Transverse colon (tissue), 4 donors: ENCODE measurements around the gene NRXN2. TPM values are rescaled to one million over a fixed set of nuclear protein-coding genes. Genes with fewer than 3 reads are reported as not detected.

Experiments
- DNase-seq: peaks from one replicate; pipeline ENCODE4 v3.0.0-alpha.2; 2019
- H3K27ac ChIP-seq, 4 donors: fragments of 200-600 bp; sonication (generic); 2 replicates each; pipeline ENCODE4 v1.5.1; 2016 to 2018; ENCODE audit warnings: inconsistent platforms in 4 of 4
- H3K27me3 ChIP-seq: fragments of 200-600 bp; sonication (generic); 2 replicates; pipeline ENCODE4 v1.5.1; 2017; ENCODE audit warnings: inconsistent platforms
- H3K36me3 ChIP-seq, 4 donors: fragments of 200-600 bp; sonication (generic); 2 replicates each; pipeline ENCODE4 v1.5.1; 2017 to 2019; ENCODE audit warnings: inconsistent platforms in 4 of 4
- H3K4me1 ChIP-seq, 4 donors: fragments of 200-600 bp; sonication (generic); 2 replicates each; pipeline ENCODE4 v1.5.1; 2017 to 2020; ENCODE audit warnings: inconsistent platforms in 4 of 4
- H3K4me3 ChIP-seq, 4 donors: fragments of 200-600 bp; sonication (generic); 1 replicate in 1 of 4; 2 replicates in 3 of 4; pipeline versions ENCODE4 v1.5.1 to v1.6.1; 2017 to 2019; ENCODE audit warnings: inconsistent platforms in 4 of 4
- H3K9me3 ChIP-seq, 2 donors: fragments of 200-600 bp; sonication (generic); 2 replicates each; pipeline ENCODE4 v1.5.1; 2017 to 2019; ENCODE audit warnings: inconsistent platforms in 2 of 2
- CTCF ChIP-seq, 5 experiments: fragments of 200-600 bp in 3 of 5; fragments of 450-650 bp in 2 of 5; sonication (generic) in 3 of 5; IDR thresholded peaks; 1 replicate in 2 of 5; 2 replicates in 3 of 5; pipeline ENCODE4 v1.5.1; 2016 to 2017; ENCODE audit warnings: antibody characterized with exemption in 5 of 5, inconsistent platforms in 3 of 5, mild to moderate bottlenecking in 2 of 5, moderate library complexity in 1 of 5
- EP300 ChIP-seq: sonication (generic); formaldehyde crosslinking; IDR thresholded peaks from one replicate; pipeline ENCODE4 v1.6.1; 2017; ENCODE audit warnings: antibody characterized with exemption, low read depth
- POLR2A ChIP-seq: fragments of 450-650 bp; IDR thresholded peaks from one replicate; pipeline ENCODE4 v1.6.1; 2016; ENCODE audit warnings: antibody characterized with exemption, mild to moderate bottlenecking, moderate library complexity
- POLR2AphosphoS5 ChIP-seq, 3 donors: sonication (generic); formaldehyde crosslinking; IDR thresholded peaks; one replicate each; pipeline ENCODE4 v1.6.1; 2016; ENCODE audit warnings: antibody characterized with exemption in 3 of 3
- WGBS, 2 donors: methylation state at CpG; one replicate each; pipeline ENCODE4 v1.1.5; 2018; ENCODE audit warnings: low coverage in 1 of 2; 5-methylcytosine and 5-hydroxymethylcytosine counted together
- in situ Hi-C, 4 donors: fragments of 200-750 bp; cut with MboI; loops; one replicate each; pipeline versions ENCODE4 v1.15.0 to v1.15.1; 2017; ENCODE audit warnings: low sequenced_read_pairs in 3 of 4, low pct_ligation_motif_present in 1 of 4, low pct_unique_long_range_greater_than_20kb in 1 of 4
- intact Hi-C: fragments of 100-400 bp; cut with DNase I; formaldehyde crosslinking; loops from one replicate; pipeline ENCODE4 v1.15.1; 2023; ENCODE audit warnings: low total_unique reads
- total RNA-seq, 4 donors: library from RNA; depleted of rRNA; stranded (reverse); fragments of >200 nt; gene quantifications; one replicate each; pipeline ENCODE4 v1.1.0, GENCODE V29; 2016

NRXN2 gene
- total RNA-seq, 4 donors from 2014 or later = 2.9 to 7.4 (median 6.8) TPM

GRCh38 chr11:64673279-64673678 is 49.7 kb downstream of the NRXN2 start:
- TF ChIP-seq EP300 (no peak), POLR2A (no peak), CTCF (IDR thresholded peaks at IDR 0.05) (no peak), POLR2AphosphoS5 (IDR thresholded peaks at IDR 0.05) (no peak)
- no peak overlapping the region for H3K27ac ChIP-seq
- no peak for DNase-seq
- no peaks in the 10 kb centered on the region for H3K36me3 ChIP-seq
- peaks cover 0 to 18% (median 7%) of the 10 kb centered on the region in 4 donors for H3K4me1 ChIP-seq
- in situ Hi-C loops = no loop called here
- no peak overlapping the region for H3K4me3 ChIP-seq
- WGBS, 2 donors = 80 to 84% methylated on average over 1 of the region's 1 CpG
- H3K9me3 ChIP-seq = no peaks in the 10 kb centered on the region
- intact Hi-C loops = no loop called here
- peaks cover 23% of the 10 kb centered on the region for H3K27me3 ChIP-seq

DNA sequence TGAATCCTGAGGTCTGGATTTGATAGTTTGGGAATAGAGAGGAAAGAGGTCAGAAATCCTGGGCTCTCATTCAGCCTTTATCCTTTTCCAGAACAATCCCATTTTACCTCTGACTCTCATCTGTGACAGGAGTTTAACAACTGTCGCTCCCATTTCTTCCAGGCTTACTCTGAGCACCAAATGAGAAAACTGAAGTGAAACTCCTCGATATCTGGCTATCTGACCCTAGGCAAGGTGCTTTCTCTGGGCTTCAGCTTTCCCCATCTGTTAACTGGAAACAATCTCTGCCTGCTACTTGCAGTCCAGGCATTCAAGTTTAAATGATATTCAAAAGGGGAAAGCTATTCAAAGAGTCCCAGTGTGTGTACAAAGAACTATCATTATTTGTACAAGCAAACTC is 50.1 kb downstream of the NRXN2 start:
- TF ChIP-seq POLR2AphosphoS5 (IDR thresholded peaks at IDR 0.05) (no peak), POLR2A (no peak), CTCF (IDR thresholded peaks at IDR 0.05) (no peak)
- H3K4me1 ChIP-seq = peaks cover 0 to 18% (median 7%) of the 10 kb centered on the region in 4 donors
- H3K27me3 ChIP-seq = peaks cover 19% of the 10 kb centered on the region
- H3K9me3 ChIP-seq = no peaks in the 10 kb centered on the region
- in situ Hi-C loops (no loop called here), intact Hi-C loops (no loop called here)
- WGBS, 2 donors = 40 to 75% methylated on average over 1 to 2 of the region's 2 CpGs
- H3K4me3 ChIP-seq = no peak overlapping the region
- no peak overlapping the region for H3K27ac ChIP-seq
- H3K36me3 ChIP-seq = no peaks in the 10 kb centered on the region
- no peak for DNase-seq

GRCh38 chr11:64670975-64671374 is 52.0 kb downstream of the NRXN2 start:
- Histone ChIP-seq H3K36me3 (no peaks in the 10 kb centered on the region), H3K27me3 (peaks cover 2% of the 10 kb centered on the region), H3K4me3 (no peak overlapping the region), H3K27ac (no peak overlapping the region), H3K4me1 (peaks cover 0 to 18% (median 7%) of the 10 kb centered on the region in 4 donors), H3K9me3 (no peaks in the 10 kb centered on the region)
- WGBS, 2 donors = 0 to 21% methylated on average over 1 to 3 of the region's 3 CpGs
- in situ Hi-C loops (no loop called here), intact Hi-C loops (no loop called here)
- no peak for TF ChIP-seq POLR2AphosphoS5 (IDR thresholded peaks at IDR 0.05)
- no peak for TF ChIP-seq CTCF (IDR thresholded peaks at IDR 0.05)
- no peak for TF ChIP-seq POLR2A
- no peak for TF ChIP-seq EP300
- peak; percentile 41 for DNase-seq

DNA sequence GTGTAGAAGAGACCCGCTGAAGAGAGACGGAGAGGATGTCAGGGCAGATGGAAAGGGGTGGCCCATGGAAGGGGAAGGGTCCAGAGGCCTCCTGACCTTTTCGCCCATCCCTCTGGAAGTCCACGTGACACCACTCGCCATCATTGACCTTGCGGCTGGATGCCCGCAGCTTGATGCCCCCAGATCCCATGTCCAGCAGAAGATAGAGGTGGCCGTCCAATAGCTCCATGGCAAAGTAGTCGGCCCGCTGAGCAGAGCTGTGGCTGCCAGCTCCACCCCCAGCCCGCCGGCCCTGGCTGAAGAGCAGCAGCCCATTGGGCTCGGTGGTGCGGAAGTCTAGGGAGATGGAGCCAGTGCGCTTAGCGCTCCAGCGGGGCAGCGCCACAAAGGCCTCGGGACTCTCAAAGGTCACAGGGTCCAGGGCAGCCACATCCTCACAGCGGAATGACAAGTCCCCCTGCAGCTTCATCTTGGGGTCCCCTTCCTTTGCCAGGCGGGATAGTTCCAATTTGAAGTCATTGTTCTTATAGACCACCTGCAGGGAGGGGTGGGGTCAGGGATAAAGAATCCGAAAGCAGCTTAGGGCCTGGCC is 55.7 kb downstream of the NRXN2 start:
- H3K4me1 ChIP-seq = peaks cover 0 to 18% (median 7%) of the 10 kb centered on the region in 4 donors
- intact Hi-C loops (no loop called here), in situ Hi-C loops (no loop called here)
- TF ChIP-seq CTCF (IDR thresholded peaks at IDR 0.05) (no peak), POLR2A (no peak), POLR2AphosphoS5 (IDR thresholded peaks at IDR 0.05) (no peak), EP300 (no peak)
- no peaks in the 10 kb centered on the region for H3K36me3 ChIP-seq
- H3K4me3 ChIP-seq = no peak overlapping the region
- no peaks in the 10 kb centered on the region for H3K9me3 ChIP-seq
- no peak for DNase-seq
- 95% methylated on average over 15 of the region's 22 CpGs; no CpG with 5 or more reads in 1 of the 2 donors for WGBS, 2 donors
- no peaks in the 10 kb centered on the region for H3K27me3 ChIP-seq
- no peak overlapping the region for H3K27ac ChIP-seq
